ENCODE results near the gene CDKL5.
"Not testable (repeated sequence)": the region's sequence is repeated elsewhere in the genome, so short reads cannot be mapped to it uniquely, and the experiment has no call there.

Gene CDKL5

DNA sequence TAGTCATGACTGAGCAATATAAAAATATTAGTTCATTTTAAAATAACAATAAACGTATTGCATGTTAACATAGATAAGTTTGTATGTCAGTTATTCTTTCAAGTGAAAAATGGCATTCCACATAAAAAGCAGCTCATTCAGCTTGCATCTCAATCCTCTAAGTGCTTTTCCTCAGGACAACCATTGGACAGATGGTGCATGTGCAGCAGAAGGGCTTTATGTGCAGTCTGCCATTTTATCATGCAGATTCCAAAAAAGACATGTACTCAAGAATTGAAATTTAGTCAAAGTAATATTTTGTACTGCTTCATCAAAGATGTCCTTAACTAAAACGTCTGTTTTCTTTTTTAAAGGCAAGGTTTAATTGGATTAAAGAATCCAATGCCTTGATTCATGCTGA, 153.1 kb downstream of the CDKL5 start:
- DNase-seq, result no peak

DNA sequence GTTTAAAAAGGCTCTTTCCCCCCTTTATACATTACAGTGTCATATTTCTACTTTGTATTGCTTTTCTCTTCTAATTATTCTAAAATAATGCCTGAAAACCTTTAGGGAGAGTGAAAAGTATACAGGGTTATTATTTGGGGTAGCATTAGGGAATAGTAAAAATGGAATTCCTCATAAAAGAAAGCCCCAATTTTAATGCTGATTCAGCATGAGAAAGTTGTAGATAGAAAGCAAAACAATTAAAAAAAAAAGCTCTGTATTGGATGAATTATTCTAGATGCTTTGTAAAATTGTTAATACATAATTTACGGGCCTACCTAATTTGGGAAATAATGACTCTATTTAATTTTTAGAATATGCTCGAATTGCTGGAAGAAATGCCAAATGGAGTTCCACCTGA, 154.1 kb downstream of the CDKL5 start:
- DNase-seq, result no peak

DNA sequence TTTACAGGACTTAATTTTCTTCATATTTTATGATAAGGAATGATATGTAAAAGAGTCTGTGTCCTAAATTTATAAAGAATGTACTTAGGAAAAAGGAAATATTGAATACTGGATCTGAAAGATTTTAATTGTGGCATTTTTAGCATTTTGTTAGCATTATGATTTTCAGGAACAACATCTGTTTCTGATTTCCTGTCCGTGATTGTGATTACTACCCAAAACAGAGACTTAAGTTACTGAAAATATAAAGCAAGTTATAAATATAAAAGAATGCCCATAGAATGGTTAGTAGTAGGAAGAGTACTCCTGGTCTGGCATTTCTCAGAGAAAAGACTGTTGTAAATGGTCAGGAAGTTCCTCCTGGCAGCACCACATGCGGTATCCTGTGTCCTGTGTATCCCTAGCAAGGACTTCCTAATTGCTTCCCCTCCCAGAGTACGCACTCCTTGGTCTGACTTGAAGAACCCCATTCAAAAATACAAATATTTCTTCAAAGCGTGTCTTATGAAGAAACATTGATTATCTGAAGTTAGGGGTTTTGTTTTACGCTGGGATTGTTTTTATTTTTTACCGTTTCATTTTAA, 157.6 kb downstream of the CDKL5 start:
- DNase-seq, result no peak

DNA sequence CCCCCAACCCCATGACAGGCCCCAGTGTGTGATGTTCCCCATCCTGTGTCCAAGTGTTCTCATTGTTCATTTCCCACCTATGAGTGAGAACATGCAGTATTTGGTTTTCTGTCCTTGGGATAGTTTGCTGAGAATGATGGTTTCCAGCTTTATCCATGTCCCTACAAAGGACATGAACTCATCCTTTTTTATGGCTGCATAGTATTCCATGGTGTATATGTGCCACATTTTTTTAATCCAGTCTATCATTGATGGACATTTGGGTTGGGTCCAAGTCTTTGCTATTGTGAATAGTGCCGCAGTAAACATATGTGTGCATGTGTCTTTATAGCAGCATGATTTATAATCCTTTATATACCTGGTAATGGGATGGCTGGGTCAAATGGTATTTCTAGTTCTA, 163.9 kb downstream of the CDKL5 start:
- not testable (repeated sequence) for DNase-seq

DNA sequence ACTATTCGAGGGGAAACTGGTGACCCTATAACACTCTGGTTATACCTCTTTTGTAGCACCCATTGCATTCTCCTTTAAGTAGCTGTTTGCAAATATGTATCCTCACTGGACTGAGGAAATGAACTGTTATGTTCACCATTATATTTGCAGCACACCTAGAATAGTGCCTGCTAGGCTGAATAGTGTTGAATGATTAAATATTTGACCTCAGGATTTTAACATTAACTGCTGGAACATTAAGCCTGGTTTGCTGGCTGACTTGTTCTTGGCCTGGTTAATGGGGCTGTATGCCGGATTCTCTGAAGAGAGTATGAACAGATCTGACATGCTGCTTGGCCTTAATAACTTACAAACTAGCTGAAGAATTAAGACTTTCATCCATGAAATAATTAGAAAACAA, 166.4 kb downstream of the CDKL5 start:
- no peak for DNase-seq

DNA sequence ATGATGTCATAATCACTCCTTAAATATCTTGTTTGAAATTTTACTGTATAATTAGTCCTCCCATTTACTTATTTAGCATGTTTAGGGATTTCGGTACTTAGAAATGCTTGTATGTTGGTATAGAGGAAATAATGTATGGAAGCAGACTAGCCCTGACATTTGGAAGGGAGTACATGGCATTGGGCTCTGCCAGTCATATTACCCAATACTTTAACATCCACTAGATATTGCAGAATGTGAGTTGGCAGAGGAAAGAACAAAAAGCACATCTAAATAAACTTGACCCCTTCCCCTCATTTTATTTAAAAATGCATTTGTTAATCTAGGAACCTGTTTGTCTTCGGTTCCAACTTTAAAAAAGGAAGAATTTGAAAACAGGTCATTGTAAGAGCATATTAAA, 168.7 kb downstream of the CDKL5 start:
- no peak for DNase-seq

DNA sequence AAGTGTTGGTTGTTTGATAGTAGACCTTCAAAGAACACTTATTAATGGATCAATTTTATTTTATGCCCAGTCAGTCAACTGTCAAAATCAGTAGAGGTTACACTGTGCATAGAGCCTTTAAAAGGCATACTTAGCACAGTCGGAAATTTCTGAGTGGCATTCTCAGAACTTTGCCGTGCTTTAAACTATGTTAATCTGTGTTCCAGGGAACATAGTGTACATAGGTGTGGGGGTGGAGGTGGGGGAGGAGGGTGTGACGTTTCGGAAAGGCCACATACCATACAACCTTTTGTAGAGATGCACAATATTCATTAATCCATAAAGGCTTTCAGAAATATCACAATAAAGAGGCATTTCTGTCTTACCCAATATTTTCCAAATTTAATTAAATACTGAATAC, 170.7 kb downstream of the CDKL5 start:
- DNase-seq, result no peak

DNA sequence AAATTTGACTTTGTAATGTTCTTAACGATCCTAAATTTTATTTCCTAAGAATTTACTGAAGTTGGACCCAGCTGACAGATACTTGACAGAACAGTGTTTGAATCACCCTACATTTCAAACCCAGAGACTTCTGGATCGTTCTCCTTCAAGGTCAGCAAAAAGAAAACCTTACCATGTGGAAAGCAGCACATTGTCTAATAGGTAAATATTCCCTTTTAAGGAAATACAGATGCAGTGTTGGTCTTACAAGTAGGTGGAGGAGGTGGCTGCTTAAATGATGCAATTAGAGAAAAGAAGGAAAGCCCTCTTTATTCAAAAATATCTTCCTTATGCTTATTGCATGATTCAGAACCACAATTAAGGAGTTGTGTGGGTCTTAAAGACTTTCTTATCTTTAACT, 173.0 kb downstream of the CDKL5 start:
- DNase-seq, result no peak

DNA sequence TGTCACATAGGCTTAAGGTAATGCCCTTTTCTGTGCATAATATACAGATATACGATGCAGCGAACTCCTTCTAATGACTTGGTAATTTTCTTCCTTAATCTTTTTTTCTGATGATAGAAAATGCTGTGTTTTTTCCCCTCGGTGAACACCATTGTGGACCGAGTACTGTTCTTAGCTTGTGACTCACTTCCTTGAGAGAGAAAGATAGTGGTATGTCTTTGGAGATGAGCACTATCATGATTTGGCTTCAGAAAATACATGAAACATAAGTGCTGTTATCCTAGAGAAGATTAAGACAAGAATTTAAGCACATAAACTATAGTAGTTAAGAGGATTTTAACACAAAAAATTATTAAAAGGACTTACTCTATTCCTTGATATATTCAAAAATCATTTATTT, 182.6 kb downstream of the CDKL5 start:
- DNase-seq, result no peak

DNA sequence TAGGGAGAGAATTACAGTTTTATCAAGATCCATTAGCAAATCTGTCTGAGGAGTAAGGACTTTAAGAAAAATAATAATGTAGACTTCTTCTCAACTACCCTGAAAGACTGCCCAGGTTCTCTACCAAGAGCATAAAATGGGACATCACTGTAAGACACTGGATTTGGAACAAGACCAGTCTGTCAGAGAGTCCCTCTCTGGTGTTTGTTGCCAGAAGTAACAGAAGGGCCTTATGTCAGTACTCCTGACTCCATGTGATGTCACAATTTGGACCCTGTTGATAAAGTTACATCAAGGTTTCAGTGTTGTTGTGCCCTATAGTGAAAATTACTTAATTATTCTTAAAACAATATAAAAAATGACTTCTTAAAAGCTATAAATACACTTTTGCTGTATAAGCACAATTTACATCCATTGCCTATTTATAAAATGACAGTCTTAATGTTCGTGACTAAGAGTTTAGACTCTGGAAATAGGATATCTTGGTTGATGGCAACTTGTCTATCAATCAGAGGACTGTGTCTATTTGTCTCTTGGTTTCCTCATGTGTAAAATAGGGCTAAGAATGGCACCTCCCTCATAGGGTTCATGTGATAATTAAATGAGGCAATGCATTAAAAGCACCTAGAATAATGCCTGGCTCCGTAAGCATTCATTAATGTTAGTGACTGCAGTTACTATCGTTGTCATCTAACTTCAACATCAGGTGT, 188.7 kb downstream of the CDKL5 start:
- no peak for DNase-seq

DNA sequence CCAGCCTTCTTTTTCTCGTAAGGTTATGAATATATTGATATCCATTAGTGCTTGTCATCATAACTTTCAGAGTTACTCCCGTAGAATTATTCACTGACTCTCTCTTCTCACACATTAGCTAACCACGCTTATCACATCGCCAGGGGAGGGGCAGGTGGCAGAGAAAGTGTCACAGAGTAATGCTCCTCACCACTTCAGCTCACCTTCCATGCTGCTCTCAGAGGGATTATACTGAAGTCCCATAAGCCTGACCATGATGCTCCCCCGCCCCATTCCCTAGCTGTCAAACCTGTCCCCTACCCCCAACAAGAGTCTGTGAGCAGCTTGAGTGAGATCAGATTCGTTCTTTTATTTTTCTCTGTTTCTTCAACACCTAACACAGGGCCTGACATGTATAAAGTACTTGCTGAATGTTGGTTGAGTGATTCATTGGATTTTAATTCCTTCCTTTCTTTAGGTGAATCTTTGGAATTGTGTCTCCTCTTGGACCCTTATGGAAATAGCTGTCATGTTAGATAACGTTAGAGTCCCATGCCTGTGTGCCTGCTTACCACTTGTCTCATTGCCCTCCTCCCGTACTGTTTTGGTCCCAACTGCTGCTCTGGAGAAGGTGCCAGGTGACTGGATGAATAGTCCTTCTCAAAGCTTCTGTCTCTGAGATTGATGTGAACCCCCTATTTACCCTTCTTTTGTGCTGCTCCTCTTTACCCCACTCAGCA, 191.4 kb downstream of the CDKL5 start:
- DNase-seq, result no peak

DNA sequence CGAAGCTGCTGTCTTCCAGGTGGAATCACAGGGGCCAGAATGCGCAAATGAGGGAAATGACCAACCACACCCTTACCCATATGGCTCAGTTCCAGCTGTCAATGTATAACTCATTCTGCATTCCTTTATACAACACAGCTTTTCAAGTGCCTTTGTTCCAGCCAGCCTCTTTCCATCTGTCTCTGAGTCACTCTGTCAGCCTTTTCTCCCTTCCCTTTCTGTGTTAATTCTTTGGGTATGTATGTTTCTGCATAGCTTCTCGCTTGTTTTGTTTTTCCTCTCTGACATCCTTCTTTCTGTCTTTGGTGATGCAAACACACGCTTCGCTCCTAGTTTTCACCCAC, 192.0 kb downstream of the CDKL5 start:
- no peak for DNase-seq

DNA sequence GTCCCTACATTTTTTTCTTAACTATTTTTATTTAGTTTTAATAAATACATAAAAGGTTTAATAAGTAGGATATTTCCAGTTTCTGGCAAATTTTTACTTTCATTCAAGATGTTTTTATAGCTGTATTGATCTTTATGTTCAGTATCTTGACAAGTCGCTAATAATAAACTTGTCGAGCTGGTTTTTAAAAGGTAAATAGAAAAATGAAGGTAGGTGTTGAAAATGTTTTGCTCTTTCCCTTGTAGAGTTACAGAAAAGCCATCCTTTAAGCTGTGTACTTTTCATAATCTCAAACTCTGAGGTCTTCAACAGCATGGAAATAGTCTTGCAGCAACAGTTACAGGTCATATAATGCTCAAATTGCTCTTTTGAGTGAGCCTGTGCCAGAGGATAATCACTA, 193.9 kb downstream of the CDKL5 start:
- no peak for DNase-seq

DNA sequence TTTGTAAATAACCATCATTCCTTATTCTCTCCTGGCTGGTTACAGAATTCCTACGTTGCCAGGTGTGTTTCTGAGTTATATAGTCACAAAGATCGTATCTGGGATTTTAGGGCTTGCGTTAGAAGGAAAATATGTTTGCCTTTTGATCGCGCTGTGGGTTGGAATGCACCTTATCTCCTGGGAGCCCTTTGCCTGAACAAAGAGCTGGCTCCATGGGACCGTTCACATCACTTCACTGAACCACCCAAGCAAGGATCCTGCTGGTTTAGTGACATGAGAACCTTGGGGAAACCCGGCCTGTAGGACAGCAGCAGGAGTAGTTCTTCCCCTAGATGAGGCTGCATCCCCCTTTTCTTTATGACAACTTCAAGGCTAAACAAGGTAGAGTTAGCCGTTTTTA, 194.9 kb downstream of the CDKL5 start:
- DNase-seq, result no peak

DNA sequence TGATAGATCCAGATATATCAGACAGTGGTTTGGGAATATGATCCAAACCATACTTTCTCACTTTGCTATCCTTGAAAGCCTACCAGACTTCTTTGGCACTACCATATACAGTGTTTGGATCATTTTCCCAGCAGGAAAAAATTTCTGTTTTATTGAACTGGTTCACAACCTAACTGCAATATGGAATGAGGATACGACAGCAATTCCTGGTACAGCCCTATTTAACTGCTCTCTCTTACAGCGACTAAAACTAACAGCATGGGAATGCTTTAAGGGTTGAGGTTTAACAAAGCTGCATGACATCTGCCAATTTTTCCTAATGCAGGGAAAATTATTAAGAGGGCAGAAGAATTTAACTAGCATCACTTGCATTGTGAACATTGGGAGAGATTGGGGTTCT, 199.2 kb downstream of the CDKL5 start:
- DNase-seq, result no peak

DNA sequence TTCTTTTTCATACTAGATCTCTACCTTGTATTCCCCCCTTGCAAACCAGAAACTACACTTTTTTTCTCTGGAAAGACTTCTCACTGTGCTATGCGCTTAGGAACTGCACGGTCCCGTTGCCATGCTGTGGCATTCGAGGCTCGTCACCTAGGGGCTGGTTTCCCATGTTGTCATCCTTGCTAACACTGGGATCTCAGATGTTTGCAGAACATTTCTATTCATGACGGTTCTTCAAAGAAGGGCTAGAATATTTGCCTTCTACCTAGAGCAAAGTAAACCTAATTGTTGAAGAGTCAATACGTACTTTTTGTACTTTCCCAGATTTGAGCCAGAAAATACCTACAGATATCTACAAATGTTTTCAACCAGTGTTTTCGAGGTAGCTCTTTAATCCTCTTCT, 205.5 kb downstream of the CDKL5 start:
- DNase-seq, result no peak

DNA sequence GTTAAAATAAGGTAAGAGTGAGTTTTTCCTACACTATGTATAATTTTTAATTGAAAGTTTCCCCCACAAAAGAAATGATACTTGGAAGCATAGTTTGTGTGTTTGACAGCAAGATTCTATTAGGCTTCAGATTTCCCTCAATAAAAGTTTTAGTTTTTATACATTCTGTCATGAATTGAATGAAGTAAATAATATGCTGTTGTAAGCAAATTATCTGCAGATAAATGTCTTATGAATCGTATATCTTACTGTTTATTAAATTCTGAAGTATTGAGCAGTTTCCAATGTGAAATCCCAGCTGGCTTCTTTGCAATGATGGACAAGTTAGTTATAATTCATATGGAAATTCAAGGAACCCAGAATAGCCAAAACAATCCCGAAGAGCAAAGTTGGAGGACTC, 213.0 kb downstream of the CDKL5 start:
- no peak for DNase-seq

DNA sequence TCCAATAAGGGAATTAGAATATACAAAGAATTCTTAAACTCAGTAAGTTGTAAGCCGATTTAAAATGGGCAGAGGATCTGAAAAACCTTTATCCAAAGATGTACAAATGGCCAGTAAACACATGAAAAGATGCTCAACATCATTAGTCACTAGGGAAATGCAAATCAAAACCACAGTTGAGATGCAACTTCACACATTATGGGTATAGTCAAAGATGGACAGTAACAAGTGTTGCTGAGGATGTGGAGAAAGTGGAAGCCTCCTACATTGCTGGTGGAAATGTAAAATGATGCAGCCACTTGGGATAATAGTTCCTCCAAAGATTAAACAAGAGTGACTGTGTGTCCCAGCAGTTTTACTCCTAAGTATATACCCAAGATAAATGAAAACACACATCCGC, 213.9 kb downstream of the CDKL5 start:
- DNase-seq, result no peak

DNA sequence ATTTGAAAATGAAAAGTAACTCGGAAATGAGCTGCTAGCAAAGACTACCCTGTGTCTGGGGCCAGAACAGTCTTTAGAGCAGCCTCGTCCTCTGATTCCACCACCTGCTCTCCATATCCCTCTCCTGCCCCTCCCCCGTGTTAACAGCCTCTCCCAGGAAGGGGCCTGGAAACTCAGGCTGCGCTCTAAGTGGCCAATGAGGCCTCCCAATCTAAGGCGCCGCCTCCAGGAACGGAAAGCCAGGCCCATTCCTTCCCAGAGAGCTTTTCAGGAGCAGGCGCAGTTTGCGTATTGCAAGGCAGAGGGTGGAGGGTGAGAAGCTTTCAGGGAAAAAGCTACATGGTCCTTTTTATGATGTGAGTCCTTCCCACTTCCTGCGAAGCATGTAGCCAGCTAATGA, 215.3 kb downstream of the CDKL5 start:
- DNase-seq, result no peak

DNA sequence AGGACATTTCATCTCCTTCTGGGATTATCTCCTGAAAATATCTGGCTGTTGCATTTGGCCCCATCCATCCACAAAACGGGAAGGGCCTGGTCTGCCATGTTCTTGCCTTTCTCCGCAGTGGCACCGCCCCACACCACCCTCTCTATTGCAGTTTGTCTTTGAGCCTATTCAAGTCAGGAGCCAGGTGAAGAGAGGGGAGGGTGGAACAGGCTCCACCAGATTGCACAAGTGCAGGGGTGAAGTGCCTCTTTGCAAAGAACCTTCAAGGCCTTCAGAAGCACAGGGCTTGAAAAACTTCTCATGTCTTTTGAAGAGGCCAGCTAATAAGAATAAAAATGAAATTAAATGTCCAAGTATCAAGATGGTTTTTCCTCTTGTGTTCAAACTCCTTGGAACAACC, 217.8 kb downstream of the CDKL5 start:
- no peak for DNase-seq

DNA sequence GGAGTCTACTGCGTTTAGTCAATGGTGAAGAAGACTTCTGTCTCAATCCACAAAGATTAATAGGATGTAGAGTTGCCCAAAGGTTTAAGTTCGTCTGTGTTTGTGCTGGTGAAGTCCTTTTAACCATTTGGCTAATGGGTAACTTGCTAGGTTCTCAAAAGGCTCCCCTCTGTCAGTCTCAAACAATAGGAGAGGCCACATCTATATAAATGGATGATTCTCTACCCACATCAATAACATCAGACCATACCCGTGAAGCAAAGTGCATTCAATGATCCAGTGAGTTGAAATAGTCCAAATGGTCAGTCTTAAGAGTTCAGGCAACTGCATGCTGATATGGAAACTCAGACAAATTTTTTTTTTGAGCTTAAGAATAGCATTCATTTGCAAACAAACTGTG, 218.4 kb downstream of the CDKL5 start:
- no peak for DNase-seq

DNA sequence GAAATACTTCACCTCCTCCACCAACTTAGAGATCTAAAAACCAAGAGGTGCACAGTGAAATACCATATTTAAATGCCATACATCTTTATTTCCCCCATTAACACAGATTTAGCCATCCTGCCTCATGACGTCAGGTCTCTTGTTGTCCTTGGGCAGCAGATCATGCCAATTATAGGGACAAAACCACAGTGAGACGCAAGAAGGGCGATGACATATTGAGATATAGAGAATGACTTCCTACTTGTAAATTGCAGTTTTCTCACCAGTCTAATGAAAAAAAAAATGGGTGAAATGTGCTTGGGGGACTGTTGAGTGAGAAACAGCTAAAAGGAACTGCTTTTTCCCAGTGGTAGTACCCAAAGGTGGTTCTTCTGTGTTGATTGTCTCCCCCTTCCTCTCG, 222.2 kb downstream of the CDKL5 start:
- no peak for DNase-seq

DNA sequence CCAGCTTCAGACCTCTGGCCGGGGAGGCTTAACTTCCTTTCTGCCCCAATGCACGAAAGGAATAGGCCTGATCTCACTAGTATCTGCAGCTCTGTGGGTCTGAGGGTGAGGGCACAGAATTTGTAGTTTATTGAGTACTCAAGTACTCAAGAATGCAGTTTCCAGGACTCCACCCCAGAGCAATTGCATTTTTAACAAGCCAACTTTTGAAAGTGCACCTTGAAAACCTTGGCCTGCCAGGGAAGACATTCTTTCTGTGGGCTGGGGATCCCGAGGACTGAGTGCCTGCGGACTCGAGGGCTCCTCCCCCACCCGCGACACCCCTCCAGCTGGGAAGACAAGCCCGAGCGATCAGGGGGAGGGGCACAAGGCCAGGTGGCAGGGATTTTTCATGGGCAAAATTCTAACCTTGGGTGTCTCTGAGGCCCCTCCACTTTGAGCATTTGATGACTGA, 224.1 kb downstream of the CDKL5 start:
- no peak for DNase-seq

DNA sequence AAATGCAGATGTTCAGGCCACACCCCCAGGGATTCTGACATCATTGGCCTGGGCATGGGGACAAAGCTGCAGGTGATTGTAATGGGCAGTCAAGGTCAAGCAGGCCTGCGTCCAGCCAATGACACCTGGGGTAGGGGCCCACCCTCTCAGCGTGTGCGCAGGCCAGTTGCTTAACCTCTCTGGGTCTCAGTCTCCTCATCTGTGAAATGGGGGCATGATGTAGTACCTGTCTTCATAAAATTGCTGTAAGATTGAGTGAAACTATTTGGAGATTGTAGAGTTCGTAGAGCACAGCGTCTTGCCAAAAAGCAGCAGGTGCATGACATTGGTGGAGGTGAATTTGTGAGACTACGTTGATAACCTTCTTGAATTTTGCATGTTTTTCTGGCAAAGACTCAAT, 225.3 kb downstream of the CDKL5 start:
- no peak for DNase-seq

DNA sequence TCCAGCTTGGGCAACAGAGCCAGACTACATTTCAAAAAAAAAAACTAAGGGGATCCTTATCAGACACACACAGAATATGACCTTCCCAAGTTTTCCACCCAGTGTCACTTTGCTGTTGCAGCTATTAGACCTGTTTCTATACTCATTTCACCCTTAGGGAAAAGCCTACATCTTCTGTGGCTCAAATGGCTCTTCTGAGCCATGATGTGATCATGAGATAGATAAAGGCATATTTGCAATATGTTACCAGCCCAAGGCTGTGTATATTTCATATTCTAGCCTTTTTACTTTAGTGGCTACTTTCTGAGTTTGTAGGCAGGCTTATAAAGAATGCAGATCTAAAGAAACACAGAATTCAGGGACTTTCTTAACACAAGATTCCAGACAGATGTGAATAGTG, 227.2 kb downstream of the CDKL5 start:
- DNase-seq, result no peak
